ENCODE data around the gene THAP4. TPM values are rescaled to one million over a fixed set of nuclear protein-coding genes. Genes with fewer than 3 reads are reported as not detected.

Gene THAP4
- polyA plus RNA-seq, 2 donors: 37.2 to 52.1 TPM

DNA sequence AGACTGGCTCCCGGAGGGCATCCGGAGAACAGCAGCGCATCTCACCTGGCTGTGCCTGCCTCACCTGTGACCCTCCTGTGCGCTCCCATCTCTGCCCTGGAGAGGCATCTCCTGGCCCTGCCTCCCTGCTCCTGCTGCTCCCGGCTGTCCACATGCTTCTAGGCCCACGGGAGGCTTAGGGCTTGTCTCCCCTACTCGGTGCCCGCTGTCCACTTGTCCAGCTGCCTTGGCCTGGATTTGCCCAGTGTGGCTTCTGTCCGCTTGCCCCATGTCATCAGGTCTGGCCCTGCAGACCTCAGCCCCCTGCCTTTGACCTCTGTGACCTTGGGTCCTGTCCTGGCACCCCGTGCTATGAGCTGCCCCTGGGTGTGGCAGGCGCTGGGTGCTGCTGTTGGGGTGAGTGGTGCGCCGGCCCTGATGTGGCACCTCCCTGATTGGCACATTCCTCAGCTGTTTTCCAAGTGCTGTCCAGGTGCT is 73.9 kb downstream of the THAP4 start:
- H3K9me3 ChIP-seq (ENCODE audit: control insufficient read depth in 2 of 2, insufficient read depth in 1 of 2, low read depth in 1 of 2, low read length in 1 of 2): no peaks in the 10 kb centered on the region
- H3K4me1 ChIP-seq (ENCODE audit: control insufficient read depth in 2 of 2, insufficient read depth in 2 of 2, low read length in 1 of 2): peaks cover 11 to 41% of the 10 kb centered on the region in 2 donors
- peak overlapping the region in 1 of 2 donors; percentile 79 for H3K27ac ChIP-seq (ENCODE audit: low read depth in 2 of 2, low read length in 1 of 2)
- H3K27me3 ChIP-seq (ENCODE audit: control insufficient read depth in 1 of 2, insufficient read depth in 2 of 2, low read length in 2 of 2): no peaks in the 10 kb centered on the region
- no peak overlapping the region for H3K4me3 ChIP-seq (ENCODE audit: low read depth in 1 of 2, low read length in 2 of 2)
- 76 to 78% methylated on average over 13 of the region's 13 CpGs for WGBS, 2 donors
- H3K36me3 ChIP-seq (ENCODE audit: control insufficient read depth in 2 of 2, insufficient read depth in 2 of 2, low read length in 1 of 2): peaks cover 0 to 14% of the 10 kb centered on the region in 2 donors

DNA sequence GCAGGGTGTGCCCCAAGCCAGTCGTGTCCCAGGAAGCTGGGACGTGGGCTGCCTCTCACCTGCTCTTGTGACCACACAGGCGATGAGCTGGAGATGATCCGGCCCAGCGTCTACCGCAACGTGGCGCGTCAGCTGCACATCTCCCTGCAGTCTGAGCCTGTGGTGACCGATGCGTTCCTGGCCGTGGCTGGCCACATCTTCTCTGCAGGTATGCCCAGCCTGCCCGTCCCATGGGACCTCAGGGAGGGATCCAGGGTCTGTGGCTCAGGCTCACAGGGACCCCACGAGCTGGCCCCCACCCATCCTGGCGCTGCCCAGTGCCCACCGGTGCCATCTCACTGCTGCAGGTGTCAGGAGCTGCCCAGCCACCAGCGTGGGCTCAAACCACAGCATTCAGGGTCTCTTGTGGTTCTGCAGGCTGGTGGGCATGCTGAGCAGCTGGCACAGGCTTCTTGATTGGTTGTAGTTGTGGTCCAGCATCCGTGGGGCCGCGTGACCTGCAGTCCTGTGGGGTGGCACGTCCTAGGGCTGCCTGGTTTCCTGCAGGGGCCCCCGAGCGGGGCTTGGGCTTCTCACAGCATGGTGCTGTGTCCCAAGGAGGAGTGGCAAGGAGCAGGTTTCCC is 74.6 kb downstream of the THAP4 start:
- no peaks in the 10 kb centered on the region for H3K27me3 ChIP-seq (ENCODE audit: control insufficient read depth in 1 of 2, insufficient read depth in 2 of 2, low read length in 2 of 2)
- peak overlapping the region; percentile 30 to 79 for H3K27ac ChIP-seq (ENCODE audit: low read depth in 2 of 2, low read length in 1 of 2)
- H3K9me3 ChIP-seq (ENCODE audit: control insufficient read depth in 2 of 2, insufficient read depth in 1 of 2, low read depth in 1 of 2, low read length in 1 of 2): no peaks in the 10 kb centered on the region
- WGBS, 2 donors: 70 to 73% methylated on average over 23 of the region's 23 CpGs
- peaks cover 0 to 14% of the 10 kb centered on the region in 2 donors for H3K36me3 ChIP-seq (ENCODE audit: control insufficient read depth in 2 of 2, insufficient read depth in 2 of 2, low read length in 1 of 2)
- peak overlapping the region; percentile 11 to 46 for H3K4me3 ChIP-seq (ENCODE audit: low read depth in 1 of 2, low read length in 2 of 2)
- peaks cover 11 to 41% of the 10 kb centered on the region in 2 donors for H3K4me1 ChIP-seq (ENCODE audit: control insufficient read depth in 2 of 2, insufficient read depth in 2 of 2, low read length in 1 of 2)

DNA sequence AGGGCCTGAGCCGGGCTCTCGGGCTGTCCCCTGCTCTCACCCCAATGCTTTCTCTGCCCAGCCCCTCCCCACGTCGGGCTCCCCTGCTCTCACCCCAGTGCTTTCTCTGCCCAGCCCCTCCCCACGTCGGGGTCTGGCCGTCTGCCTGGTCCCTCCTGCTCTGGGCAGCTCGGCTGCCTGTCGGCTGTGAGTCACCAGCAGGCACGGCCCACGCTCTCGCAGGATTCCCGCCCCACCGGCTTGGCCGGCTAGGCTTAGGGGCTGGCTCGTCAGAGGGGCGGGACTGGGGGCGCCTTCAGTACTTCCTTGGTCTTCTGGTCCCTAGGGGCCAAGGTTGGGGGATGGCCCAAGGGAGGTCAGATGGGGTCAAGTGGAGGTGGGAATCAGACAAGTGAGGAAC is 75.1 kb downstream of the THAP4 start:
- 25 to 36% methylated on average over 15 to 18 of the region's 18 CpGs for WGBS, 2 donors
- peak overlapping the region; percentile 30 to 79 for H3K27ac ChIP-seq (ENCODE audit: low read depth in 2 of 2, low read length in 1 of 2)
- H3K4me3 ChIP-seq (ENCODE audit: low read depth in 1 of 2, low read length in 2 of 2): peak overlapping the region; percentile 11 to 46
- H3K27me3 ChIP-seq (ENCODE audit: control insufficient read depth in 1 of 2, insufficient read depth in 2 of 2, low read length in 2 of 2): no peaks in the 10 kb centered on the region
- H3K4me1 ChIP-seq (ENCODE audit: control insufficient read depth in 2 of 2, insufficient read depth in 2 of 2, low read length in 1 of 2): peaks cover 11 to 41% of the 10 kb centered on the region in 2 donors
- H3K9me3 ChIP-seq (ENCODE audit: control insufficient read depth in 2 of 2, insufficient read depth in 1 of 2, low read depth in 1 of 2, low read length in 1 of 2): no peaks in the 10 kb centered on the region
- peaks cover 0 to 14% of the 10 kb centered on the region in 2 donors for H3K36me3 ChIP-seq (ENCODE audit: control insufficient read depth in 2 of 2, insufficient read depth in 2 of 2, low read length in 1 of 2)

DNA sequence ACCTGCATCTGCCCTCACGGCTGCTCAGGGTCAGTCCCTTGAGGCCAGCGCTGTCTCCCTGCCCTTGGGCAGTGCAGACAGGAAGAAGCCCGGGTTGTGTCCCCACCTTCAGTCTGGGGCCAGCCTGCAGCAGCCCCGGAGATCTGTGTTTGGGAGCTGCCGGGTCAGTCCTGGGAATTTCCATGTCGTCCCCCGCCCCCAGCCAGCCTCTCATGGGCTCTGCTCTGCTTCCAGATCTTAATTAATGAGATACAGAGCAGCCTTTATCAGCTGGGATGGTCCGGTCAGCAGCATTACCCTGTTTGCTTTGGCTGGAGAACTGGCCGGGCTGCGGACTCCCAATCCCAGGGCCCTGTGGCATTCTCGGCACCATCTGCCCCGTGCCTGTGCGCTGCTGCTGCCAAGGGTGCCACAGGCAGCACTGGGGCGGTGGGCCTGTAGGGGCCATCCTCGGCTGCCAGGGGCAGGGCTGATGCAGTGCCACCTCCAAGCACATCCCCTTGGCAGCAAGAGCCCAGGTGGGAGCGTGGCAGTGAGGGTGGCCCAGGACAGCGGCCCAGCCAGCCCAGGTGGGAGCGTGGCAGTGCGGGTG is 76.0 kb downstream of the THAP4 start:
- Histone ChIP-seq H3K4me1 (ENCODE audit: control insufficient read depth in 2 of 2, insufficient read depth in 2 of 2, low read length in 1 of 2) (peaks cover 11 to 42% of the 10 kb centered on the region in 2 donors), H3K9me3 (ENCODE audit: control insufficient read depth in 2 of 2, insufficient read depth in 1 of 2, low read depth in 1 of 2, low read length in 1 of 2) (no peaks in the 10 kb centered on the region), H3K4me3 (ENCODE audit: low read depth in 1 of 2, low read length in 2 of 2) (peak overlapping the region; percentile 79 to 84), H3K27ac (ENCODE audit: low read depth in 2 of 2, low read length in 1 of 2) (peak overlapping the region in 1 of 2 donors; percentile 13), H3K27me3 (ENCODE audit: control insufficient read depth in 1 of 2, insufficient read depth in 2 of 2, low read length in 2 of 2) (no peaks in the 10 kb centered on the region), H3K36me3 (ENCODE audit: control insufficient read depth in 2 of 2, insufficient read depth in 2 of 2, low read length in 1 of 2) (peaks cover 0 to 14% of the 10 kb centered on the region in 2 donors)
- WGBS, 2 donors: 34 to 41% methylated on average over 19 of the region's 19 CpGs

DNA sequence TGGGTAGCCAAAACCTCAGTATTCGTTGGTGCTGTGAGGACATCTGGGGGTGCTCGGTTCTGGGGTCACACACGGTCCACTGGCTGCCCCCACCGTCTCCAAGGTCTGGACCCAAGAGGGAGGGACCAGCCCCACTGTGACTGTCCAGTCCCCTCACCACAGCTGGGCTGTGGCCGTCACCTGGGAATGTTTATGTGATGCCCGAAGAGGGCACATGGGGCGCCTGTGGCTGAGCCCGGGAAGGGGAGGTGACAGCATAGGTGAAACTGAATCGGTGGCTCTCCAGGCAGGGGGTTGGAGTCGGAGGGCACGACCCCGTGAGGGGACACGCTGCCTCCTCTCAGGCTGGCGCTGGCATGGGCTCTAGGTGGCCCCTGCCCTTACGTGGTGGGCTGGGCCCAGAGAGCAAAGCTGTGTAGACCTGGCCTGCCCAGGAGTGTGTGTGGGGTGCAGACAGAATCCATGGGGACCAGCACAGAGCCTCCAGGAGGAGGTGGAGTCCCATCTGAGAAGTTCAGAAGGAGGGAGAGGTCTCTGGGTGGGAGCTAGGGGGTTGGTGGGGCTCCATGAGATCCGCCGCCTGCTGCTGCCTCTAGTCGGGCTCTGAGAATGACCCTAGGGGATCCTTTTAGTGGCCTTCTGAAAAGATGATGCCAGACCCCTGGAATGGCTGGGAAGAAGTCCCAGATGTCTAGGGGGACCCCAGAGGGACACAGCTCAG is 76.6 kb downstream of the THAP4 start:
- 46 to 50% methylated on average over 18 of the region's 18 CpGs for WGBS, 2 donors
- Histone ChIP-seq H3K36me3 (ENCODE audit: control insufficient read depth in 2 of 2, insufficient read depth in 2 of 2, low read length in 1 of 2) (peaks cover 0 to 14% of the 10 kb centered on the region in 2 donors), H3K9me3 (ENCODE audit: control insufficient read depth in 2 of 2, insufficient read depth in 1 of 2, low read depth in 1 of 2, low read length in 1 of 2) (peaks cover 0 to 2% of the 10 kb centered on the region in 2 donors), H3K27me3 (ENCODE audit: control insufficient read depth in 1 of 2, insufficient read depth in 2 of 2, low read length in 2 of 2) (no peaks in the 10 kb centered on the region), H3K4me1 (ENCODE audit: control insufficient read depth in 2 of 2, insufficient read depth in 2 of 2, low read length in 1 of 2) (peaks cover 11 to 45% of the 10 kb centered on the region in 2 donors), H3K4me3 (ENCODE audit: low read depth in 1 of 2, low read length in 2 of 2) (peak overlapping the region; percentile 79 to 84), H3K27ac (ENCODE audit: low read depth in 2 of 2, low read length in 1 of 2) (peak overlapping the region in 1 of 2 donors; percentile 87)

DNA sequence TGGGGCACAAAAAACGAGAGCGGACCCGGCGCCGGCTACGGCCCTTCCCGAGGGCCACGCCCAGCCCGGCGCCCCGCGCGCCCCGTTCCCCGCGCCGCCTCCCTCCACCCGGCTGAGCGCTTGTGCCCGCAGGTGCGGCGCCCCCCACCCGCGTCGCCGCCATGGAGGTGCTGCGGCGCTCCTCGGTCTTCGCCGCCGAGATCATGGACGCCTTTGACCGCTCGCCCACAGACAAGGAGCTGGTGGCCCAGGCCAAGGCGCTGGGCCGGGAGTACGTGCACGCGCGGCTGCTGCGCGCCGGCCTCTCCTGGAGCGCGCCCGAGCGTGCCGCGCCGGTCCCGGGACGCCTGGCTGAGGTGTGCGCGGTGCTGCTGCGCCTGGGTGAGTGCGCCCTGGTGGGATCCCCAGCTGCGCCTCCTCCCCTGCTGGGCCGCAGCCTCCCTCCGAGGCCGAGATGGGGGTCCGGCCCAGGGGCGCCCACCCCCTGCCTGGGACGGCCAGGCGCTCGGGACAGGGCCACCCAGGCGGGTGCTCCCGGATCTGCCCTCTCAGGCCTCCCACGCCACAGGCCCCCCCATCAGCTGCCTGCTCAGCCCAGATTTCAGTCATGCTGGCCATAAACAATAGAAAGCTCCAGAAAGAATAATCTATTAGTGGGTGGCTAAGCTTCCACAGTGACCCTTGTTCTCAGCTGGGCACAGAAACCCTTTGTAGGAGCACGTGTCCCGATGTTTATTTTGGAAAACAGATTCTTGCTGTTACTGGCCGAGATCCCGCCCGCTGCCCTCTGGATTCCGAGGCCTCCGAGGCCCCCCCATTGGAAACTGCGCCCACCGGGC is 77.4 kb downstream of the THAP4 start:
- H3K27ac ChIP-seq (ENCODE audit: low read depth in 2 of 2, low read length in 1 of 2): peak overlapping the region; percentile 87
- H3K9me3 ChIP-seq (ENCODE audit: control insufficient read depth in 2 of 2, insufficient read depth in 1 of 2, low read depth in 1 of 2, low read length in 1 of 2): peaks cover 0 to 2% of the 10 kb centered on the region in 2 donors
- no peaks in the 10 kb centered on the region for H3K27me3 ChIP-seq (ENCODE audit: control insufficient read depth in 1 of 2, insufficient read depth in 2 of 2, low read length in 2 of 2)
- H3K4me1 ChIP-seq (ENCODE audit: control insufficient read depth in 2 of 2, insufficient read depth in 2 of 2, low read length in 1 of 2): peaks cover 11 to 41% of the 10 kb centered on the region in 2 donors
- peak overlapping the region; percentile 79 to 84 for H3K4me3 ChIP-seq (ENCODE audit: low read depth in 1 of 2, low read length in 2 of 2)
- WGBS, 2 donors: 4 to 7% methylated on average over 71 to 78 of the region's 78 CpGs
- H3K36me3 ChIP-seq (ENCODE audit: control insufficient read depth in 2 of 2, insufficient read depth in 2 of 2, low read length in 1 of 2): peaks cover 0 to 14% of the 10 kb centered on the region in 2 donors

DNA sequence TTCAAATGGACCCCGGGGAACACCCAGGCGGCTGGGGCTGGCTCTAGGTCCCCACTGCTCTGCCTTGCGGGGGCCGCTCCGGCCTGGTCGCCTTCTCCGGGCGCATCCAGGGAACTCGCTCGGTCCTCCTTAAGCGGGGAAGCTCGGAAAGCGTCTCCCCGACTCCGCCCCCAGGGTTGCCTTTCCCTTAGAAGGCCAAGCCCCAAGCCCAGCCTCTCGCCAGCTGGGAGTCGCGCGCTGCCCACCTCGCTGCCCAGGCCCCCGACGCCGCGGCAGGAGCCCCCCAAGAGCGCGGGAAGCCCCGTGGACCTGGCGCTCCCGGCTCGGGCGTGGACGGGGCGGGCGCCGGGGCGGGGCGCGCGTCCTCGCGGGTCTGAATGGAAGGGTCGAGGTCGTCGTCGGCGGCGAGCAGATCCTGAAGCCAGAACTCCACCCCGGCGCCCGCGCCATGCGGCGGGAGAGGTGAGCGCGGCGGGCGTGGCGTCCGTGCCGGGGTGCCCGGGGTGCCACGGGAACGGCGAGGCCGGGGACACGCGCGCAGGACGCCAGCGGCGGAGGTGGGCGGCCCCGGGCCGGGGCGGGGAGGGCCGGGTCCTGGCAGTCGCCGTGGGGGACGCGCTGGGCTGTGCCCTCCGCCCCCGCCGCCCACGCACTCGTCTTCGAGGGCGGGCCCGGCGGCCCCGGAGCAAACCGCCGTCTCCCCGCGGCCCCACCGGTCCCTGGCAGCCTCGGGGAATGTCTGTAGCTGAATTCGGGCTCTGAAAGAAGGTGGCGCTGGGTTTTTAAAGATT is 78.2 kb downstream of the THAP4 start, which contains the start of gene BOK:
BOK (plus strand) TSS at position 214 of the 791 bp plus-strand sequence. CDS start 739 bp downstream, outside the sequence.
- 1 to 2% methylated on average over 58 to 98 of the region's 98 CpGs for WGBS, 2 donors
- H3K4me3 ChIP-seq (ENCODE audit: low read depth in 1 of 2, low read length in 2 of 2): peak within 1 kb of the TSS; percentile 79 to 84
- peaks cover 0 to 2% of the 10 kb centered on the region in 2 donors for H3K9me3 ChIP-seq (ENCODE audit: control insufficient read depth in 2 of 2, insufficient read depth in 1 of 2, low read depth in 1 of 2, low read length in 1 of 2)
- peaks cover 0 to 9% of the 10 kb centered on the region in 2 donors for H3K36me3 ChIP-seq (ENCODE audit: control insufficient read depth in 2 of 2, insufficient read depth in 2 of 2, low read length in 1 of 2)
- H3K27me3 ChIP-seq (ENCODE audit: control insufficient read depth in 1 of 2, insufficient read depth in 2 of 2, low read length in 2 of 2): no peaks in the 10 kb centered on the region
- H3K27ac ChIP-seq (ENCODE audit: low read depth in 2 of 2, low read length in 1 of 2): peak within 1 kb of the TSS; percentile 87
- H3K4me1 ChIP-seq (ENCODE audit: control insufficient read depth in 2 of 2, insufficient read depth in 2 of 2, low read length in 1 of 2): peaks cover 11 to 33% of the 10 kb centered on the region in 2 donors

DNA sequence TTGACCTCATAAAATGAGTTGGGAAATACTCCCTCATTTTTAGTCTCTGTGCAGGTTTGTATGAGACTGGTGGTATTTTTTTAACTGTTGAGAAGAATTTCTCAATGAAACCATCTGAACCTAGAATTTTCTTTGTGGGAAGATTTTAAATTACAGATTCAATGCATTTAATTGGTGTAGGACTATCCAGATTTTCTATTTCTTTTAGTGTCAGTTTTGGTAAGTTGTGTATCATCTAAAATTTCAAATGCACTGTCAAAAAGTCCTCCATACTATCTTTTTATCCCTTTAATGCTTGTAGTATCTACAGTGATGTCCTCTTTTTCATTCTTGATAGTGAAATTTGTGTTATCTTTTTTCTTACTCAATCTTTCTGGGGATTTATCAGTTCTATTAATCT is 80.2 kb downstream of the THAP4 start:
- H3K4me1 ChIP-seq (ENCODE audit: control insufficient read depth in 2 of 2, insufficient read depth in 2 of 2, low read length in 1 of 2): peaks cover 4 to 20% of the 10 kb centered on the region in 2 donors

More for the DNA sequence above, 80.2 kb downstream of the THAP4 start:
- no peak overlapping the region for H3K27ac ChIP-seq (ENCODE audit: low read depth in 2 of 2, low read length in 1 of 2)
- peaks cover 0 to 5% of the 10 kb centered on the region in 2 donors for H3K9me3 ChIP-seq (ENCODE audit: control insufficient read depth in 2 of 2, insufficient read depth in 1 of 2, low read depth in 1 of 2, low read length in 1 of 2)
- no peaks in the 10 kb centered on the region for H3K36me3 ChIP-seq (ENCODE audit: control insufficient read depth in 2 of 2, insufficient read depth in 2 of 2, low read length in 1 of 2)
- H3K4me3 ChIP-seq (ENCODE audit: low read depth in 1 of 2, low read length in 2 of 2): no peak overlapping the region
- H3K27me3 ChIP-seq (ENCODE audit: control insufficient read depth in 1 of 2, insufficient read depth in 2 of 2, low read length in 2 of 2): no peaks in the 10 kb centered on the region

Measured in esophagus (tissue), 2 donors.